Stimulated activated CD4-positive, alpha-beta T cell treated with anti-CD3 and anti-CD28 coated beads, Interleukin-4, amount 100 ng/mL, for 48 hours (primary cell): ENCODE results near the gene COQ2.

Source experiments
- DNase-seq, 2 donors: peaks; one replicate each; pipeline ENCODE4 v3.0.0-alpha.2; 2020; ENCODE audit warnings: low read depth in 2 of 2

COQ2 gene

DNA sequence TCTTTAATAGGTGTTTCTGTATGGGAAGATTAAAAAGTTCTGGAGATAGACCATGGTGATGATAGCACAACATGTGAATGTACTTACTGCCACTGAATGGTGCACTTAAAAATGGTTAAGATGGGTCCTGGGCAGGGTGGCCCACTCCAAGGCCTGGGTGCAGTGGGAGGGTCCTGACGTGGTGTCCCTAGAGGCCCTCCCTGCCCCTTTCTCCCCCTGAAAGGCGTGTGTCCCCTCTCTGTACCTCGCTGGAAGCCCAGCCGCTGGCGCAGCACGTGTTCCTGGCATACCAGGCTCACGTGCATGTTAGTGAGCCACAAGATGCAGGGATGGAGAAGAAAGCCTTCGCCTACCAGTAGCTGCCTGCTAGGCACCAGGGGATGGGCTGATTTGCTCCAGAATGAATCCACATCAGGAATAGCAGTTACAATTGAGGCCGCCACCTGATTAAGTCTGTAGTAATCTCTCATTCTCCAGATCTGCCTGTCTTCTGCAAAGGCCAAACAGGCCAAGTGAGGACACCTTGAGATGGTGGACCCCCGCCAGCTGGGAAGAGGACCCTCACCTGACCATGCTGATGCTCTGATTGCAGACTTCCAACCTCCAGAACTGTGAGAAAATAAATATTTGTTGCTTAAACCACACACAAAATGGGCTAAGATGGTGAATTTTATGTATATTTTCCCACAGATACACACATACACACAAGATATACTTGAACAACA is 67.5 kb downstream of the COQ2 start:
- no peak for DNase-seq

- no peak for DNase-seq
Measured at GRCh38 chr4:83214079-83214478, 70.5 kb downstream of the COQ2 start.
